ENCODE results near the gene ZNF346.

- TF ChIP-seq, protein P1, sequence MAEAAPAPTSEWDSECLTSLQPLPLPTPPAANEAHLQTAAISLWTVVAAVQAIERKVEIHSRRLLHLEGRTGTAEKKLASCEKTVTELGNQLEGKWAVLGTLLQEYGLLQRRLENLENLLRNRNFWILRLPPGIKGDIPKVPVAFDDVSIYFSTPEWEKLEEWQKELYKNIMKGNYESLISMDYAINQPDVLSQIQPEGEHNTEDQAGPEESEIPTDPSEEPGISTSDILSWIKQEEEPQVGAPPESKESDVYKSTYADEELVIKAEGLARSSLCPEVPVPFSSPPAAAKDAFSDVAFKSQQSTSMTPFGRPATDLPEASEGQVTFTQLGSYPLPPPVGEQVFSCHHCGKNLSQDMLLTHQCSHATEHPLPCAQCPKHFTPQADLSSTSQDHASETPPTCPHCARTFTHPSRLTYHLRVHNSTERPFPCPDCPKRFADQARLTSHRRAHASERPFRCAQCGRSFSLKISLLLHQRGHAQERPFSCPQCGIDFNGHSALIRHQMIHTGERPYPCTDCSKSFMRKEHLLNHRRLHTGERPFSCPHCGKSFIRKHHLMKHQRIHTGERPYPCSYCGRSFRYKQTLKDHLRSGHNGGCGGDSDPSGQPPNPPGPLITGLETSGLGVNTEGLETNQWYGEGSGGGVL (tag by site-specific recombination; IDR thresholded peaks at IDR 0.05) = no peak
- TF ChIP-seq, protein P2, sequence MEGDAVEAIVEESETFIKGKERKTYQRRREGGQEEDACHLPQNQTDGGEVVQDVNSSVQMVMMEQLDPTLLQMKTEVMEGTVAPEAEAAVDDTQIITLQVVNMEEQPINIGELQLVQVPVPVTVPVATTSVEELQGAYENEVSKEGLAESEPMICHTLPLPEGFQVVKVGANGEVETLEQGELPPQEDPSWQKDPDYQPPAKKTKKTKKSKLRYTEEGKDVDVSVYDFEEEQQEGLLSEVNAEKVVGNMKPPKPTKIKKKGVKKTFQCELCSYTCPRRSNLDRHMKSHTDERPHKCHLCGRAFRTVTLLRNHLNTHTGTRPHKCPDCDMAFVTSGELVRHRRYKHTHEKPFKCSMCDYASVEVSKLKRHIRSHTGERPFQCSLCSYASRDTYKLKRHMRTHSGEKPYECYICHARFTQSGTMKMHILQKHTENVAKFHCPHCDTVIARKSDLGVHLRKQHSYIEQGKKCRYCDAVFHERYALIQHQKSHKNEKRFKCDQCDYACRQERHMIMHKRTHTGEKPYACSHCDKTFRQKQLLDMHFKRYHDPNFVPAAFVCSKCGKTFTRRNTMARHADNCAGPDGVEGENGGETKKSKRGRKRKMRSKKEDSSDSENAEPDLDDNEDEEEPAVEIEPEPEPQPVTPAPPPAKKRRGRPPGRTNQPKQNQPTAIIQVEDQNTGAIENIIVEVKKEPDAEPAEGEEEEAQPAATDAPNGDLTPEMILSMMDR (tag by site-specific recombination; IDR thresholded peaks at IDR 0.05) = no peak
- TF ChIP-seq BCL11B (tag by site-specific recombination; IDR thresholded peaks at IDR 0.05; ENCODE audit: low read depth) = no peak
- TF ChIP-seq HOXD13 (CRISPR knock-in tag; IDR thresholded peaks at IDR 0.05; ENCODE audit: borderline replicate concordance) = no peak
- no peak for TF ChIP-seq WT1 (tag by site-specific recombination; IDR thresholded peaks at IDR 0.05)
- TF ChIP-seq SP2 (tag by site-specific recombination; IDR thresholded peaks at IDR 0.05) = no peak
- TF ChIP-seq ZSCAN16 (tag by site-specific recombination; IDR thresholded peaks at IDR 0.05) = no peak
- no peak for TF ChIP-seq MEIS1 (CRISPR knock-in tag; IDR thresholded peaks at IDR 0.05; ENCODE audit: borderline replicate concordance)
- TF ChIP-seq TRIM28 (IDR thresholded peaks at IDR 0.05; ENCODE audit: borderline replicate concordance, low read length) = no peak
- TF ChIP-seq ZBTB44 (tag by site-specific recombination; IDR thresholded peaks at IDR 0.05) = no peak
Measured at GRCh38 chr5:177091232-177091631, 68.7 kb downstream of the ZNF346 start.

Data from HEK293 (cell line).